GM18526 (cell line): ENCODE measurements around the gene HOXB13.

ENCODE experiments used
- POLR2A ChIP-seq: IDR thresholded peaks from 3 replicates; pipeline ENCODE4 v1.6.1; 2011; ENCODE audit not compliant: insufficient read length; ENCODE audit errors: extremely low read depth

HOXB13 gene

GRCh38 chr17:48701864-48702532 lies 26.6 kb downstream of the HOXB13 start:
- no peak for TF ChIP-seq POLR2A

- no peak for TF ChIP-seq POLR2A
Measured at GRCh38 chr17:48693178-48693577, 35.4 kb downstream of the HOXB13 start.

- TF ChIP-seq POLR2A = no peak
Measured at GRCh38 chr17:48692049-48692448, 36.5 kb downstream of the HOXB13 start.

- no peak for TF ChIP-seq POLR2A
Measured at GRCh38 chr17:48690655-48691054, 37.9 kb downstream of the HOXB13 start.

GRCh38 chr17:48681609-48682008 lies 46.9 kb downstream of the HOXB13 start:
- no peak for TF ChIP-seq POLR2A

- TF ChIP-seq POLR2A = no peak
Measured at GRCh38 chr17:48679385-48680096, 49.0 kb downstream of the HOXB13 start.

- no peak for TF ChIP-seq POLR2A
Measured at GRCh38 chr17:48678141-48678971, 50.2 kb downstream of the HOXB13 start.

GRCh38 chr17:48676963-48677558 lies 51.5 kb downstream of the HOXB13 start:
- TF ChIP-seq POLR2A = no peak
